Gastrocnemius medialis (tissue), 4 donors: ENCODE measurements around the gene IDH1.
A peak's percentile ranks its signal among the peaks of the same experiment; 100 is the strongest.

Experiments used
- CTCF ChIP-seq, 5 experiments: fragments of 450-650 bp in 3 of 5; fragments of 200-600 bp in 2 of 5; sonication (generic) in 2 of 5; IDR thresholded peaks in 4 of 5; conservative IDR thresholded peaks in 1 of 5; 1 replicate in 4 of 5; 2 replicates in 1 of 5; pipeline ENCODE4 v1.5.1; 2016 to 2019; ENCODE audit warnings: antibody characterized with exemption in 5 of 5, mild to moderate bottlenecking in 3 of 5, moderate library complexity in 3 of 5
- POLR2A ChIP-seq, 2 donors: fragments of 450-650 bp; IDR thresholded peaks; one replicate each; pipeline ENCODE4 v1.6.1; 2017; ENCODE audit warnings: antibody characterized with exemption in 2 of 2, mild to moderate bottlenecking in 2 of 2, moderate library complexity in 2 of 2

- TF ChIP-seq CTCF (IDR thresholded peaks at IDR 0.05 in 4 of 5, conservative IDR thresholded peaks at IDR 0.05 in 1 of 5) (peak in 3 of 5 experiments; percentile 19 to 44 (median 25)), POLR2A (IDR thresholded peaks at IDR 0.05) (peak in 1 of 2 donors; percentile 53)
Observed at GRCh38 chr2:208254871-208255556, at the start of gene IDH1.
